ENCODE data around the gene NUAK1.
A peak's percentile ranks its signal among the peaks of the same experiment; 100 is the strongest.

Gene NUAK1

DNA sequence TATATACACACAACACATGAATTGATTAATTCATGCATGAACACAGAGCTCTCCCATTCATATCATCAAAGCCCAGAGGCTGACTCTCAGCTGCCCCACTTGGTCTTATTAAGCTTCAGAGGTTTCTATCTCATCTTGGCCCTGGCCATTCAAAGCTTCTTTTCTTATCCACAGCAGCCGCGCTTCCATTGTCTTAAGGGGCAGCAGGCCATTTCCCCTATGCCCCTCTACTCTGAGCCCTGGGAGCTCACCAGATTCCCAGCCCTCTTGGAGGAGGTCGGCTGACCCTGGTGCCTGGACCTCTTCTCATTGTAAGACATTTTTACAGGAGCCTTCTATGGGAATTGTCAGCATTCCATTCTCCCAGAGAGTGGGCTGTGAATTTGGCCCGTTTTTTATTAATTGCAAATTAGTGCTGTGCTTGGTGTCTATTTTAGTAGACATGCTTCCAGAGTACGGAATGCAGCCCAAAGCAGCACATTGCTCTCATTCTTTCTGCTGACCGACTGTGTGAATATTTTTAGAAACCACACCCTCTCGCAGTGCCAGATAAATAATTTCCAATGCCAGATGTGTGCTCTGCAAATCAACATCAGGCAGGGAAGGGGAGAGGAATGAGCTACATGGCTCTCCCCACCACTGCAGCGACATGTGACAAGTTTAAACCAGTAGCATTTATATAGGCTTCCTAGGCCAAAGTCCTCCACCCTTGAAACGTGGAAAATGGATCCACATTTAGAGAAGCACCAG is 58.5 kb downstream of the NUAK1 start:
- no peak for DNase-seq

DNA sequence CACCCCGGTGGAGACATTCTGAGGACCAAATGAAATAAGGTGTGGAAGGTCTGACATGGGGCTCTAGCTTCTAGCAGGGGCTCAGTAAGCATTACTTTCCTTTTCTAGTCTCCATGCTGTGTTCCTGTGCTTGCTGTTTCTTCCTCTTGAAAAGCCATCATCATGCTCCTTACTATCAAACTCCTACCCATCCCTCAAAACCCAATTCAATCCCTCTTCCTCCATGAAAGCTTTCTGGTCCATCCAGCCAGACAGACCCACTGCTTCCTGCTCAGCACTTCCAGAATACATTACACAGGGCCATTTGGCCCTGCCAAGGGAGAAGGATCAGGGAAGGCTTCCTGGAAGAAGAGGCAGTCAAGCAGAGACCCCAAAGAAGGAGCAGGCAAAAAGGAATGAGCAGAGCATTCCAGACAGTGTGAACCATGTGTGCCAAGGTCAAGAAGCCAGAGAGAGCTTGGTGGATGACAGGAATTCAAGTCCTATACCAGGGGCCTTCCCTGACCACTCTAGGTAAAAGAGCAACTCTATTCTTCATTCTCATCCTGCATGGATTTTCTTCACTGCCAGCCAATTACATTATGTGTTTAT is 59.5 kb downstream of the NUAK1 start:
- DNase-seq: no peak

DNA sequence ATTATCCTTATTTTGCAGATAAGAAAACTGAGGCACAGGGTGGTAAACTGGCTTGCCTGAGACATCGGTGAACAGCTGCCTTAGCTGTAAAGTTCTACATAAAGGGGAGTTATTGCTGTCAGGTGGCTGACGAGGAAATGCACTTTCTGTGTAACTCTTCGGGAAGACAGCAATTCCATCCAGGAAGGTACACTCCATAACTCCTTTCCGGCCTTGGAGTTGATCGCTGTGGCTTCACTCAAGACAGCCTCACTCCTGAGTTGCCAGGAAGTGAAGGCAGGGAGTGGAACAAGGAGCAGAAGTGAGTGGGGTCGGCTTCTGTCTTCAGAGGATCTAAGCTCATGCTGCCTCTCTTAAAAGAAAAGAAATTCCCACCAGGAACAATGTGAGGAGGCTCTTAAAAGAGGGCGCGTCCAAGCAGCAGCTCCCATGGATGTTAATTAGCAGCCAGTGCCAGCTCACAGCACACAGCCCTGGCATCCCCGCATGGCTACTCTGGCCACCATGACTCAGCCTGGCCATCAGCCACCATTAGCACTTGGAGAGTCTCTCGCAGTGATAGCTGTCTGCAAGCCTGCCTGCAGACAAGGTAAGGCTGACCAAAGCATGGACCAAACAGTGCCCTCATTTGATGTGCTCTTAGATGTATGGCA is 60.3 kb downstream of the NUAK1 start:
- no peak for DNase-seq

DNA sequence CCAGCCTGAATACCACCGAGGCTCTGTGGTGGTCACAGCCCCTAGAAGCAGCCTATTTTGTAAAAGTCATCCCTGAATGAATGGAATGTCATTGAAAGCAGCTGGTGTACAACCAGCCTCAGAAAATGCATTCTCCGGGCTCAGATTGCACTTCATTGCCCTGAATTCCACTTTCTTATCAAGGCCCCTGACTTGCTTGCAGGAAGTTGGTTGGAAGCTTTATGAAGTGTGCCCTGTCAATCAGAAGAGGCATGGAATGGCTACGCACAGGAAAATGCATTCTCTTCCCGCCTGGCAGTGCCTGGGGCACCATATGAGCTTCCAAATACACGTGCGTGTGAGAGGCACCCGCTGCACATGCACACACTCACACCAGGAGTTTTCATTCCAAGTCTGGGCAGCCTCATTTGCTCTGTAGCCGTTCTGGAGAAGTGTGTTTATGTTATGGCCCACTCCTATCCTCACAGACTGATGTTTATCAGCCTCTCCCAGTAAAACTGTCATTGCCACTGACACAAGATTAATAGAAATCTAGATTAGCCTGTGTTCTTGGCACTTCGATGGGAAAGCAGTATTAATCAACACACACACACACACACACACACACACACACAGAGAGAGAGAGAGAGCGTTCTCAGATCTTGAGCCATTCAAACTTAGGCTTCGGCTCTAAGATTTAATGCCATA is 63.9 kb downstream of the NUAK1 start:
- no peak for DNase-seq

DNA sequence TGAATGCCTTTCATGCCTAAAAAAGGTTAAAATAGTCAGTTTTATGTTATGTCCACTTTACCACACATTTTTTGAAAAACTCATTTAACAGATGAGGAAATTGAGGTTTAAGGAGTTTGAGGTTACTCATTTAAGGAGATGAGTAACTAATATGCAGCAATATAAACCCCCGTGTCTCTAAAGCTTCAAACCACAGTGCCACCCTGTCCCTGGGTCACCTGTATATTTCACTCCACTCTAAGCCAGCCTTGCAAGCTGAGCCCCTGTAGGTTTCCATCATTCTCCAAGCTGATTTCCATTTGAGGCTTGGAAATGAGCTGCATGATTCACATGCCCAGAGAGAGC is 64.4 kb downstream of the NUAK1 start:
- DNase-seq: no peak

GRCh38 chr12:106073179-106073578 is 65.6 kb downstream of the NUAK1 start:
- no peak for DNase-seq

- DNase-seq: no peak
These were observed 66.0 kb downstream of the NUAK1 start for GRCh38 chr12:106072751-106073150.

DNA sequence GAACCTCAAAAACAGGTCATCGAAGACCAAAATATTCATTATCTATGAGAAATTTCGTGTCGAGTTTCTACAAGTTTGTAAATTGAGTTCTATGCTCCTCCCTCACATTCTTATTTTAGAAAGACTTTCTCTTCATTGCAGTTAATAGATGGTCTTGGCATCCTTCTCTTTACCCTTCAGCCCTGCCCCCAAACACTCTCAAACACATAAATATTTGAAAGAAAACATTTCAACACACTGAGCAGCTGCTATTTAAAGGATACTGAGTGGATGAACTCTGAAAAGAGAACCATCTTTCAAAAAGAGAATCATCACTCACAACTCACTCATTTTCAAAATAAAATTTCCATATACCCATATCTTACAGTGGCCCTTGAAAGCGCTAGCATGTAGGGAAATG is 67.1 kb downstream of the NUAK1 start:
- no peak for DNase-seq

DNA sequence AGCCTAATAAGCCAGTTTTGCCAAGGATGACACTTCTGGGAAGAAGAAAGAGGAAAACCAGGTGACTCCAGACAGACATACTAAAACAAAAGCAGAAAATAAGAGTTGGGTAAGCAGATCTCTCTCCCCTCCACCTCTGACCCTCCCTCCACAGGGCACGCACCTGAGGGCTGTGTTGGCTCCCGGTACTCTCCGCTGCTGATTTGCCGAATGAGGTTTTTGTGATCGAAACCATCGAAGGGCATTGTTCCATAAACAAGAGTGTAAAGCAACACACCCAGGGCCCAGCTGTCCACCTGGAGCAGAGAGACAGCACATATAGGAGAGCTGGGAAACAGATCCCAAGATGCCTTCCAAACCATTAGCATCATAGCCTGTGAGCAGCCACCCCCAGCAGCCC is 68.1 kb downstream of the NUAK1 start:
- no peak for DNase-seq

DNA sequence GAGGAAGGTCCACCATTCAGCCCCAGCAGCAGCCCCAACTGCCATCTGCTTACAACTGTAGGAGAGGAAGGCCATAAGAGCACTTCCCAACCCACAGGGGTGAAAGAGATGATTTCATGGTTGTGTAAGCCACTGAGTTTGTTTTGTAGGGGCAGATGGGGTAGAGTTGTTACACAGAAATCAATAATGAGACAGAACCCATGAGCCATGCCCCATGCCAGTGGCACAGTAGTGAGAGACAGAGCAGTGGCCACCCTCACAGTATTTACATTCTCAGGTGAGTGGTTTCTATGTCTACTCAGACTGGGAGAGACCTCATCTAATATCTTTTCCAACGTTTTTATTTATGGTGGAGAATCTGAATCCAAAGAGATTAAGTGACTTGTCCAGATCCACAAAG is 68.6 kb downstream of the NUAK1 start:
- no peak for DNase-seq

GRCh38 chr12:106068296-106068695 is 70.5 kb downstream of the NUAK1 start:
- DNase-seq: no peak

GRCh38 chr12:106067606-106068205 is 71.0 kb downstream of the NUAK1 start:
- no peak for DNase-seq

GRCh38 chr12:106066726-106067325 is 71.9 kb downstream of the NUAK1 start:
- no peak for DNase-seq

- DNase-seq: no peak
These were observed 72.6 kb downstream of the NUAK1 start for GRCh38 chr12:106066051-106066705.

- DNase-seq: no peak
These were observed 73.2 kb downstream of the NUAK1 start for GRCh38 chr12:106065506-106065905.

DNA sequence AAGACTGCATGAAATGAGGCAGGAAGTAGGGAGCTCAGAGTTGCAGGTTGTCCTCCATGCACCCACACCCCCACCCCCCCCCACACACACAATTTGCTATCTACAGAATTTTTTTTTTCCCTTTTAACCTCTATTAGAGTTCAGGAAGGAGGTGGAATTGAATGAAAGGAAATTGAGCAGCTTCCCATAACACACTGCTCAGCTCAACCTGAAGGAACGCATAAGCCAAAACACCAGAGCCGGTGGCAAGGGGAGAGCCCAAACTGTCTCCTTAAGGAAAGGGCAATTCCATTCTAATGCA is 74.1 kb downstream of the NUAK1 start:
- DNase-seq: no peak

GRCh38 chr12:106063826-106064720 is 74.7 kb downstream of the NUAK1 start:
- DNase-seq: no peak

GRCh38 chr12:106062693-106063092 is 76.1 kb downstream of the NUAK1 start:
- no peak for DNase-seq

- no peak for DNase-seq
These were observed 80.2 kb downstream of the NUAK1 start for GRCh38 chr12:106058256-106059182.

DNA sequence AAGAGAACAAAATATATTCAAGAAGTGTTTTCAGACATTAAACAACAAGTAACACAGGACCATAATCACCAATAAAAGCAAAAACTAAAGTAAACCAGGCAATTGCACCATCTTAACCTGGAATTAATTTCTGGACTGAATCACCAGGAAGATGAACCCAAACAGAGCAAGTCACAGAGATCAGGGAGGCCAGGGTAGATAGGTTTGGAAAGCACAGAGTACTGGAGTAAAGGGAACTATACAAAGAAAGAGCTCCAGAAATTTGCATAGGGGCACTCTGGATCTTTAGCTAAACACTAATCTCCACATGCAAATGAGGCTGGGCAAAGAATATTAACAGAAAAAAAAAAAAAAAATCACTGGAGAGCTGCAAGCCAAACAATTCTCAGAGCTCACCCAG is 84.7 kb downstream of the NUAK1 start:
- DNase-seq: peak; percentile 14

Measured in NCI-H1048 (cell line).